ENCODE data around the gene ARHGAP26.
"Not testable (repeated sequence)": the region's sequence is repeated elsewhere in the genome, so short reads cannot be mapped to it uniquely, and the experiment has no call there.

The ARHGAP26 gene

DNA sequence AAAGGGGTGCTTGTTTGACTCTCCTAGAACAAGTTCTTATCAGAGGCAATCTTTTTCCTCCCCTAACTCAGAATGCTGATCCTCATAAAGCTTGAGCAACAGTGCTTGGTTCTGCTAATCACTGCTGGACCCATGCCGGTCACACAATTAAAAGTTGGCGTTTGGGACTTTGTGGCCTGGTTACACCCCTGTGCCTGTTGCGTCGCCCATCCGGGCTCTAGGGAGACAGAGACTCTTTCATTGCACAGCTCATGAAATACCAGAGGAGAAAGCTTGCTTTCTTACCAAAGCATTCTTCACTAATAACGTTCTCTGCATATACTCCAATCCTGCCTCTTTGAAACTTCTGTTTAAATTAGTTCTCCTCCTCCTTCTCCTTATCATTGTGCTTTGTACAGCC is 332.2 kb downstream of the ARHGAP26 start:
- no peak for DNase-seq

- no peak for DNase-seq
These were observed 335.2 kb downstream of the ARHGAP26 start for GRCh38 chr5:143105216-143105905.

DNA sequence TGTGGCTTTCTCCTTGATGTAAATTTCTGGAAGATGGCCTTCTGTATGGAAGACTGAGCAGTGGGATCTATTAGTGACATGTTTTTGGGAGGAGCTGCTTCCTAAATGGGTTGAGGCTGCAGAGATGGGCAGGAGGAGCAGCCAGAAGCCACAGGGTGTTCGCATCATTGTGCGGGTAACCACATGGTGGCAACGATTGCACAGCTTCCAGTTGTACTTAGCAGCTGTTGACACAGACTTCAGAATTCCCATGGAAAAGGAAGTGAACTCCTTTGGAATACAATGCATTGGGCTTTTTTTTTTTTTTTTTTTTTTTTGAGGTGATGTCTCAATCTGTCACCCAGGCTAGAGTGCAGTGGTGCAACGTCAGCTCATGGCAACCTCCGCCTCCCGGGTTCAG is 336.0 kb downstream of the ARHGAP26 start:
- no peak for DNase-seq

GRCh38 chr5:143108498-143109128 is 338.4 kb downstream of the ARHGAP26 start:
- no peak for DNase-seq

DNA sequence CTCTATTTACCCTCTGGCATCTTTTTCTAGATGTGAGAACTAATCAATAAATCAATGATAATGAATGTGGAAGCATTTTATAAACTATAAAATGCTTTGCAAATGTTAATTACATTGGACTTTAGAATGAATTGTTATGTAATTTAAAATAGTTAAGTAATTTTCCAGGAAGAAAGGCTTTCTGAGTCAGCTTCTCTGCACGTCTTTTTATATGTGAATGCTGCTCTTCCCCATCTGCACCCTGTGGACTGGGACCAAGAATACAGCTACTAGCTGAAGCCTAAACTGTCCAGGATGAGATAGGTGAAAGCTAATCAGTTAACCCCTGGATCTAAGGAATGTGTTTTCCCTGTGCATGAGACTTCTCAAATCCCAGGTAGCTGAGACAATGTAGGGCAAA is 340.4 kb downstream of the ARHGAP26 start:
- no peak for DNase-seq

GRCh38 chr5:143111799-143112198 is 341.6 kb downstream of the ARHGAP26 start:
- DNase-seq = no peak

DNA sequence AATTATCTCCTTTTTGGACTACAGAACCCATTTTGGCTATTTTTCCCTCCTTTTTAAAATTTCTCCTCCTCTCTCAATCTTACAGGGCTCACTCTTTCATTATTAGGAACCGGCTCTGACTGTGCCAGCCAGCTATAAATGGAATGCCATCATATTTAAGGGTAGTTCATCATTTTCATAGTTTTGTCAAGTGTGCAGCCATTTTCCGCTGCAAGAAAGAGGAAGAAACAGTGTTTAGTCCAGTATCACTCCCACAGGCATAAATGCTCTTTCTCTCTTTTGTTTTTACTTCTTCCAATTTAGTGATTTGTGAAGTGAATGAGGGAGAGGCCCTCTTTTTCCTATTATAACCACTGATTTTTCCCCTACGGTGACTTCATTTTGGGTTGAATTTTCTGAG is 343.3 kb downstream of the ARHGAP26 start:
- no peak for DNase-seq

DNA sequence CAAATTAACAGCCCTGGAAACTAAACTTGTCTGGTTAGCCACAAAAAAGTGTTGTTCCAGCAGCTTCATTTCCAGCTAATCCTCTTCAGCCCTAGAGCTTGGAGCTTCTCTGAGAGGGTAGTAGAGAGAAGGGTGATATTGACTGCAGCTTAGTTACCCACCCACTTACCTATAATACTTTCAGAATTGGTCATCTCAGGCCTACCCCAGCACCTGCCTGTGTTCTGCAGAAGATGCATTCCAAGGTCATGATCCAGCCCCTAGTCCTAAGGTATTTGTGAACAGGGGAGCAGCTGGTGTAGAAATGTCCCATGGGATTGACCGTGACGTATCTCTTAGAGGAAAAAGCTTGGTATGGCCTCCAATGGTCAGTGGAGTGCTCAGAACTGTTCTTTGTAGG is 344.3 kb downstream of the ARHGAP26 start:
- no peak for DNase-seq

- no peak for DNase-seq
These were observed 345.2 kb downstream of the ARHGAP26 start for GRCh38 chr5:143115381-143115780.

- no peak for DNase-seq
These were observed 346.6 kb downstream of the ARHGAP26 start for GRCh38 chr5:143116814-143117213.

DNA sequence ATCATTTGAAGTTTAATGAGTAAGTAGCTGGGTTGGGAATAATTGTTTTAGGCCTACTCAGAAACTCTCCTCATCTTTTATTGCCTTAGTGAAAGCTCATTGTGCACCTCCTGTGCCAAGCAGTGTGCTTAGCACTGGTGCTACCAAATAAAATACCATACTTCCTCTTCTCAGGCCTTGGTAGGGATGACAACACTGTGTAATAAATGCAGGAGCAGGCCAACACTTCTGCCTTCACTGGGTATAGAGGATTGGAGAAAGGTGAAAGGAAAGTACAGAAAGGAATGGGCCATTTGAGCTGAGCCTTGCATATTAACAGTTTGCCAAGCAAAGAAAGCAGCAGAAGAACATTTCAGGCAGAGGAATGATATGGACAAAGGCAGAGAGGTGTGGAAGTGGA is 347.6 kb downstream of the ARHGAP26 start:
- peak; percentile 49 for DNase-seq

GRCh38 chr5:143118222-143118621 is 348.0 kb downstream of the ARHGAP26 start:
- DNase-seq = peak; percentile 58

GRCh38 chr5:143118818-143119217 is 348.6 kb downstream of the ARHGAP26 start:
- not testable (repeated sequence) for DNase-seq

DNA sequence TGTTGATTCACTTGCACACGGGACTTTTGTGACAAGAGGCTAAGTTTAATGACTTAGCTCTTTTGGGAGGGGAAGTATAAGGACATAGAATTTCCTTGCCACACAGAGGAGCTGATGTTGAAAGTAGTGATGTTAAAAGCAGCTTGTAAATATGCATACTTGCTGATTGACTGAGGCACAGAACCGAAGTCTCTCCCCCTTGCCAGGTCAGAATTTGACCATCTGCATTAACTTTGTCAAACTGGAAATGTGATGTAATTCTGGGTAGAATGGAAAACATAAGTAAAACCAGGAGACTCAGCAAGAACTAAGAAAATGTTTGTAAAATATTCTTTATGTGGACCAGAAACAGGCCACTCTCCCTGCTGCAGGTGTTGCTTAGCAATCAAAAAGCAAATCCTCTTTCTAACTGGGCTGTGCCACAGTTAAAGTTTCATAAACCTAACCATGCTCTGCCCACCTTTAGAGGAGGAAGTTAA is 349.2 kb downstream of the ARHGAP26 start:
- peak; percentile 15 for DNase-seq

DNA sequence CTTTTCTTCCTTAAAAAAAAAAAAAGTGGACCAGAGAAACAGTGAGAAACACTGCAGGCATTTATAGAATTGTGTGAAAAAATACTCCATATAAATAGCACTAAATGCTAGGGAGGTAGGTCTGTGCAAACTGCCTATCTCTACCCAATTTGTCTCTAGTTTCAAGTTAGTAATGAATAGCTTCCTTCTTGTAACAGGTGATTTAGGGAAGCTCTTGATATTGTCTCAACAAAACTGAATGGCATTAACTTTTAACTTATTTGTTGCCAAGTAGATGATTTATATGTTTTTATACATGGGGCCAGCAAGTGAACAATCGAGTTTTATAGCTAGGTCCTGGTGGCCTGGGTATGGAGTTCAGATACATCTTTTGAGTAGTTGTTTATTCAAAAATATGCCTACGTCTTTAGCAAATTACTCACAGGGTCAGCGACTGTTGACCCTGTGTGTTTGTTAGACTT is 349.7 kb downstream of the ARHGAP26 start:
- DNase-seq = no peak

DNA sequence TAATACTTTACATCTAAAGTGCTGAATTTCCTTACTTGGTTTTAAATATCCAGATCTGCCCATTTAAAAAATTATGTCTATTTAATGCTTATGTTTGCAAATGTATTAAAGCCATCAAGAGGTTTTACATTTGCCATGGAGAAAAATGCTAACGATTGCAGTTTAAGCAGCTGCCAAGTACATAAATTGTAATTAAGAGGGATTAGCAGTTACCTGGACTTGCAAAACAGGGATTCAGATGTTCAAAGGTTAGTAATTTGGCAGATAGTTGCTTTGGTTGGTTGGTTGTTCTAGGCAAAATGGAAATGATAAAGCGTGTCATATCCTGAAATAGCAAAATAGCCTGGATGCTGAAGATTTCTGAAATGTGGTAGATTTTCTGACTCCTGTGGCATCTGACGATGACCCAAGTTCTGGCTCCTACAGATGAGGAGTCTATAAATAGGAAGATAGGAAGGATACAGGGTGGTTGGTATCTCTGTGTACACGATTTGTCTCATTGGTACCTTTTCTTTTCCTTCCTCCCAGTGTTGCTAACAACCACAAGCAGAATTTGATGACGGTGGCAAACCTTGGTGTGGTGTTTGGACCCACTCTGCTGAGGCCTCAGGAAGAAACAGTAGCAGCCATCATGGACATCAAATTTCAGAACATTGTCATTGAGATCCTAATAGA is 350.4 kb downstream of the ARHGAP26 start:
- DNase-seq = no peak

GRCh38 chr5:143121135-143121475 is 350.9 kb downstream of the ARHGAP26 start:
- DNase-seq = no peak

DNA sequence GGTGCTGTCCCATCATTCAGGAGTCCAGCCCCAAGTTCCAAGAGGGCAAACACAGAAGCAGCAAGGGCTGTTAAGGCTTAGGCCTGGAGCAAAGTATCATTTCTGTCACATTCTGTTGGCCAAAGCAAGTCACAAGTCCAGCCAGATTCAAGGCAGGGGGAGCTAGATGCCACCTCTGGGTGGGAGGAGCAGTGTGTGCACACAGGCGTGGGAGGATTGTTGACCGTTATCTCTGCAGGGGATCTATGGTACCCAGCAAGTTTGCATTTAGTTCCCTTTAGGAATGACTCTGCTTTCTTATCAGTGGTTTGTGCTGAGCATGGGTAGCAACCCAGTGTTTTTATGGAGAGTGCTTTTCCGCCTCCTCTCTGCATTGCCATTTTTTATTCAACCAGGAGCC is 354.4 kb downstream of the ARHGAP26 start:
- peak; percentile 95 for DNase-seq

DNA sequence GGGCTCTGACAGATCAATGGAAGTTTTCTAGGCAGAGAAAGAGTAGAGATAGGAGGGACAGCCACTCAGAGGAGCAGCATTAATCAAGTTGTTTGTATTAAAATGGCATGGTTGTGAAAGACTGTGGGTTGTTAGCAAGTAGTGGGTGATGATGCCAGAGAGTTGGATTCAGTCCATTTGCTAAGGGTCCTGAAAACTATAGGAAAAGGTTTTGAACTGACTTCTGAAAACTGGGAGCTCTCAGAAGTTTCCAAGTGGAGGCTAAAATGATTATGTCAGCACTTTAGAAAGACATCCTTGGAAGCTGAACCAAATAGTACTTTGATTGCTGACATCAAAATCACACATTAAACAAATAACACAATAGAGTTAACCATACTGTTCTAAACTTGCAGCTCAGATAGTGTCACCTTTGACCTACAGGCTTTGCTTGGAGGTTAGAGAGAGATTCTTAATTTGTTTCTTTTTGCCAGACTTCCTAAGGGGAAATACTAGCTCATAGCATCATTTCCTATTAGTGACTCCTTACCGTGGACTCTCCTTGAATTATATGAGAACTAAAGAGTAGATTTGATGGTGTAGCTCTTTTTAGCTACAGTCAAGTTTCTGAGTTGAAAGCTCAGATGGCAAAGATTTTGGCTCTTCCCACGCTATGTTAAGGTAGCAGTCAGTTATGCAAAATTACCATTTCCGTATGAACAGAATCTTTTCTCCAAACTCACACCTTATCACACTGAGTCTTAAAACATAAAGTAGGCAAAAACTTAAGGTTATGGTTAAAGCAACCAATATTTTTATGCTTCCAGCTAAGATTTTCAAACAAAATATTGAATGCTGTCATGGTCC is 356.2 kb downstream of the ARHGAP26 start:
- no peak for DNase-seq

GRCh38 chr5:143128412-143129071 is 358.4 kb downstream of the ARHGAP26 start:
- DNase-seq = no peak

DNA sequence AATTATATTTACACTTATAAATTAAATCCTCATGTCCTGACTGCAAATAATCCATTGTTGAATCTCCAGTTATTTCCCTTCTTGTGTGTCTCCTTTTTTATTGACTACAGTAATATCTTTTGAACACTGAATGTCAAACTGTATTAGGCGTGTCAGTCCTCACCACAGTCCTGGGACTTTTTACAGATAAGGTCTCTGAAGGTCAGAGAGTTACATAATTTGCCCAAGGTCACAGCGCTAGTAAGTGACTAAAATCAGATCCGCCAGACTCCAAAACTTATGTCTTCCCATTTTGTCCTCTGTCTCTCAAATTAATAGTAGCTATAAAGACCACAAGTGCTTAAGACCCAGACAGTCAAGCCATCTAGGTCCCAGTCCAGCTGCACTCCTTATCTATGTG is 359.0 kb downstream of the ARHGAP26 start:
- no peak for DNase-seq

DNA sequence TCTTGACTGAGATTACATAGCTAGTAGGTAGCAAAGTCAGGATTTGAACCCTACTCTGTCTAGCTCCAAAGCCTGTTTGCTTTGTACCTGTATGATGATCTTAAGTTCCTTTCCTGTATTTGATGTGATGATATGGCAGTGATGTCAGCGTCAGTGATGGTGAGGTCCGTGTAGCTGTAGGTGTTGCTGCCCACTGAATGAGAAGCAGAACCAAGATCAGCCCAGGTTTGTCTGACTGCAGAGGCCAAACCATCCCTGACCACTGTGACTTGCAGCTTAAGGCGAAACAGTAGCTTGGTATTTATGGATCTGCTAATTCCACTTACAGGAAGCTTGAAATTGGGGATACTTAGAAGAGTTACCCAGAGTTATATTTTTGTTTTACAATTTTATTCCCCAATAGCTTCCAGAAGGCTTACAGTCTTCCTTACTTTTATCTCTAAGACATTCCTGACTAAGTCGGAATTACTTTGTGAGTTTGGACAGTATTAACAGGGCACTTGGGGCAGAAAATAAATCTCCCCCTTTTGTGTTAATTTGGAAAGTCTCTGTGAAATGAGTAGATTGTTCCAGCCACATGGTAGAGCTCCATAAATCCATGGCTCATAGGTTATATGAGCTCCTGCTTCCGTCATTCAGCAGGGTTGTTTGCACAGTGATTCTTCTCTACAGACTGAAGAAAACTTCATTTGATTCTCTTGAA is 359.9 kb downstream of the ARHGAP26 start:
- no peak for DNase-seq
